ENCODE data around the gene CENPN.

GRCh38 chr16:81006211-81006812 is 702 bp upstream of the CENPN start:
- TF ChIP-seq, protein P1, sequence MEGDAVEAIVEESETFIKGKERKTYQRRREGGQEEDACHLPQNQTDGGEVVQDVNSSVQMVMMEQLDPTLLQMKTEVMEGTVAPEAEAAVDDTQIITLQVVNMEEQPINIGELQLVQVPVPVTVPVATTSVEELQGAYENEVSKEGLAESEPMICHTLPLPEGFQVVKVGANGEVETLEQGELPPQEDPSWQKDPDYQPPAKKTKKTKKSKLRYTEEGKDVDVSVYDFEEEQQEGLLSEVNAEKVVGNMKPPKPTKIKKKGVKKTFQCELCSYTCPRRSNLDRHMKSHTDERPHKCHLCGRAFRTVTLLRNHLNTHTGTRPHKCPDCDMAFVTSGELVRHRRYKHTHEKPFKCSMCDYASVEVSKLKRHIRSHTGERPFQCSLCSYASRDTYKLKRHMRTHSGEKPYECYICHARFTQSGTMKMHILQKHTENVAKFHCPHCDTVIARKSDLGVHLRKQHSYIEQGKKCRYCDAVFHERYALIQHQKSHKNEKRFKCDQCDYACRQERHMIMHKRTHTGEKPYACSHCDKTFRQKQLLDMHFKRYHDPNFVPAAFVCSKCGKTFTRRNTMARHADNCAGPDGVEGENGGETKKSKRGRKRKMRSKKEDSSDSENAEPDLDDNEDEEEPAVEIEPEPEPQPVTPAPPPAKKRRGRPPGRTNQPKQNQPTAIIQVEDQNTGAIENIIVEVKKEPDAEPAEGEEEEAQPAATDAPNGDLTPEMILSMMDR (IDR thresholded peaks at IDR 0.05): peak in 1 of 7 experiments; percentile 6
- TF ChIP-seq POLR2A (IDR thresholded peaks at IDR 0.05): peak in 2 of 3 donors; percentile 73 to 88

Data from body of pancreas (tissue), 4 donors.